HEK293 (cell line): ENCODE results near the gene IFIT5.

Experiments used
- CTCF ChIA-PET: fragments of 350-600 bp; formaldehyde crosslinking; extraction: SDS; loops from one replicate; lab custom pipeline; 2021; ENCODE audit warnings: antibody characterized with exemption; lab: Yijun Ruan, JAX
- POLR2A ChIA-PET: fragments of 300-600 bp; formaldehyde crosslinking; extraction: SDS; loops from one replicate; lab custom pipeline; 2020; ENCODE audit warnings: antibody characterized with exemption, inconsistent platforms; lab: Yijun Ruan, JAX
- H3K27ac ChIP-seq: fragments of 200-500 bp; sonication (Bioruptor generic); 2 replicates; pipeline ENCODE4 v1.5.1; 2014; ENCODE audit warnings: low read depth, low read length, control low read depth, inconsistent platforms; ENCODE audit errors: extremely low read depth
- H3K36me3 ChIP-seq, 2 experiments: fragments of 200-500 bp in 1 of 2; sonication (Bioruptor generic) in 1 of 2; 1 replicate in 1 of 2; 2 replicates in 1 of 2; pipeline ENCODE4 v1.5.1; 2014 to 2017; ENCODE audit warnings: inconsistent platforms in 2 of 2, low read length in 2 of 2; ENCODE audit not compliant: control insufficient read depth in 2 of 2, insufficient read depth in 1 of 2
- H3K4me1 ChIP-seq: fragments of 200-500 bp; sonication (Bioruptor generic); 2 replicates; pipeline ENCODE4 v1.5.1; 2014; ENCODE audit warnings: mild to moderate bottlenecking, low read length, inconsistent platforms; ENCODE audit not compliant: control insufficient read depth, insufficient read depth
- H3K4me3 ChIP-seq: 2 replicates; pipeline ENCODE4 v1.5.1; 2011; ENCODE audit warnings: low read depth, mild to moderate bottlenecking, control low read depth, low read length, moderate library complexity
- H3K9me3 ChIP-seq: fragments of 200-500 bp; sonication (Bioruptor generic); 2 replicates; pipeline ENCODE4 v1.5.1; 2014; ENCODE audit warnings: low read depth, low read length, inconsistent platforms; ENCODE audit not compliant: control insufficient read depth, insufficient read depth
- HOXA7 ChIP-seq: sonication (generic); formaldehyde crosslinking; IDR thresholded peaks from 2 replicates; pipeline ENCODE4 v1.8.1; 2022; ENCODE audit warnings: missing genetic modification reagents, borderline replicate concordance
- IKZF3 ChIP-seq: fragments of 450-650 bp; IDR thresholded peaks from 2 replicates; pipeline ENCODE4 v1.5.0; 2018; ENCODE audit warnings: missing biosample characterization, mild to moderate bottlenecking, missing genetic modification characterization, moderate library complexity
- PRDM10 ChIP-seq: fragments of 450-650 bp; formaldehyde crosslinking; IDR thresholded peaks from 2 replicates; pipeline ENCODE4 v1.5.1; 2016; ENCODE audit warnings: missing biosample characterization, missing genetic modification characterization
- SCRT1 ChIP-seq: fragments of 450-650 bp; formaldehyde crosslinking; IDR thresholded peaks from 2 replicates; pipeline ENCODE4 v1.5.1; 2016; ENCODE audit warnings: missing biosample characterization, missing genetic modification characterization, borderline replicate concordance
- ZFP3 ChIP-seq: fragments of 450-650 bp; formaldehyde crosslinking; IDR thresholded peaks from 2 replicates; pipeline ENCODE4 v1.5.1; 2016; ENCODE audit warnings: low read depth, missing biosample characterization, missing genetic modification characterization
- ZNF362 ChIP-seq: fragments of 450-650 bp; formaldehyde crosslinking; IDR thresholded peaks from 2 replicates; pipeline ENCODE4 v1.5.1; 2016; ENCODE audit warnings: missing biosample characterization, missing genetic modification characterization
- ZNF391 ChIP-seq: fragments of 450-650 bp; formaldehyde crosslinking; IDR thresholded peaks from 2 replicates; pipeline ENCODE4 v1.5.1; 2016; ENCODE audit warnings: low read depth, missing biosample characterization, missing genetic modification characterization, borderline replicate concordance
- ZNF433 ChIP-seq: fragments of 450-650 bp; formaldehyde crosslinking; IDR thresholded peaks from 2 replicates; pipeline ENCODE4 v1.5.1; 2016; ENCODE audit warnings: missing biosample characterization, missing genetic modification characterization, low read depth
- ZNF48 ChIP-seq: fragments of 450-650 bp; formaldehyde crosslinking; IDR thresholded peaks from 2 replicates; pipeline ENCODE4 v1.5.1; 2016; ENCODE audit warnings: missing biosample characterization, missing genetic modification characterization
- ZNF701 ChIP-seq: fragments of 450-650 bp; formaldehyde crosslinking; IDR thresholded peaks from 2 replicates; pipeline ENCODE4 v1.5.1; 2016; ENCODE audit warnings: missing biosample characterization, missing genetic modification characterization
- ZNF704 ChIP-seq: fragments of 450-650 bp; formaldehyde crosslinking; IDR thresholded peaks from 2 replicates; pipeline ENCODE4 v1.5.1; 2016; ENCODE audit warnings: missing biosample characterization, missing genetic modification characterization
- ZSCAN16 ChIP-seq: fragments of 450-650 bp; formaldehyde crosslinking; IDR thresholded peaks from 2 replicates; pipeline ENCODE4 v1.5.1; 2016; ENCODE audit warnings: missing biosample characterization, missing genetic modification characterization
- ZSCAN18 ChIP-seq: fragments of 450-650 bp; formaldehyde crosslinking; IDR thresholded peaks from 2 replicates; pipeline ENCODE4 v1.5.1; 2016; ENCODE audit warnings: missing biosample characterization, missing genetic modification characterization
- ZSCAN30 ChIP-seq: fragments of 450-650 bp; IDR thresholded peaks from 2 replicates; pipeline ENCODE4 v1.5.1; 2018; ENCODE audit warnings: missing biosample characterization, mild to moderate bottlenecking, missing genetic modification characterization, moderate library complexity
- TF ChIP-seq, protein P1 (sequence below): fragments of 450-650 bp; formaldehyde crosslinking; IDR thresholded peaks from 2 replicates; pipeline ENCODE4 v1.5.1; 2017; ENCODE audit warnings: missing biosample characterization, mild to moderate bottlenecking, missing genetic modification characterization, moderate library complexity
- TF ChIP-seq, protein P2 (sequence below): fragments of 450-650 bp; formaldehyde crosslinking; IDR thresholded peaks from 2 replicates; pipeline ENCODE4 v1.5.1; 2016; ENCODE audit warnings: missing biosample characterization, missing genetic modification characterization, low read depth

IFIT5 gene

GRCh38 chr10:89463846-89464537, 49.6 kb downstream of the IFIT5 start:
- Histone ChIP-seq H3K4me3 (no peak overlapping the region), H3K27ac (no peak overlapping the region), H3K36me3 (no peaks in the 10 kb centered on the region), H3K4me1 (no peaks in the 10 kb centered on the region; the same call in 1 of the 2 replicates), H3K9me3 (no peaks in the 10 kb centered on the region)
- TF ChIP-seq HOXA7 (CRISPR knock-in tag) (no peak), ZNF391 (tag by site-specific recombination) (no peak), ZNF433 (tag by site-specific recombination) (no peak), ZSCAN30 (tag by site-specific recombination) (no peak), ZFP3 (tag by site-specific recombination) (no peak), ZNF48 (tag by site-specific recombination) (no peak)
- TF ChIP-seq, protein P1, sequence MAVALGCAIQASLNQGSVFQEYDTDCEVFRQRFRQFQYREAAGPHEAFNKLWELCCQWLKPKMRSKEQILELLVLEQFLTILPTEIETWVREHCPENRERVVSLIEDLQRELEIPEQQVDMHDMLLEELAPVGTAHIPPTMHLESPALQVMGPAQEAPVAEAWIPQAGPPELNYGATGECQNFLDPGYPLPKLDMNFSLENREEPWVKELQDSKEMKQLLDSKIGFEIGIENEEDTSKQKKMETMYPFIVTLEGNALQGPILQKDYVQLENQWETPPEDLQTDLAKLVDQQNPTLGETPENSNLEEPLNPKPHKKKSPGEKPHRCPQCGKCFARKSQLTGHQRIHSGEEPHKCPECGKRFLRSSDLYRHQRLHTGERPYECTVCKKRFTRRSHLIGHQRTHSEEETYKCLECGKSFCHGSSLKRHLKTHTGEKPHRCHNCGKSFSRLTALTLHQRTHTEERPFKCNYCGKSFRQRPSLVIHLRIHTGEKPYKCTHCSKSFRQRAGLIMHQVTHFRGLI (tag by site-specific recombination), result no peak
- CTCF ChIA-PET, result interaction anchor here (0.7 to 0.8 kb wide), 2 partner anchors 52 to 94 kb away, joined by 3 to 5 read pairs; no protein-coding TSS in a partner anchor
- POLR2A ChIA-PET, result no interaction called here

DNA sequence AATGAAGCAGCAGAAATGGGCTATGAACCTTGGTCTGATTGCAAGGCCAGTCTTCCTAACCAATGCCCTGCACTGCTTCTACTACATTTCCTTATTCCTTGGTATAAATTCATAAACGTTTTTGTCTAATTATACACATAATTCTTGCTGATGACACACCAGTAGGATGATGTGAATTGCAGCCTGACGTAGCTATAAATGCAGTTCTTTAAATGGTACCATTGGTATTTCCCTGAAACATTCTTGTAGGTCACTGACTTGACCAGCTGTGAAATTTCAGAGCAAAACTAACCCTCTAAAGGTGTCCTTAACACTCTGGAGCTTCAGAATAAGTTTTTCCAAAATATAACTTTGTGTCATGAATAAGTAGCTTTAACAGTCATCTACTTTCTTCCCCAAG, 50.8 kb downstream of the IFIT5 start:
- CTCF ChIA-PET, result interaction anchor here (1.0 to 3.1 kb wide), 4 partner anchors 8 to 96 kb away, joined by 3 to 21 read pairs (median 4); no protein-coding TSS in a partner anchor
- no peak overlapping the region for H3K27ac ChIP-seq
- no peaks in the 10 kb centered on the region; the same call in 1 of the 2 replicates for H3K4me1 ChIP-seq
- H3K4me3 ChIP-seq, result no peak overlapping the region
- TF ChIP-seq SCRT1 (tag by site-specific recombination), result no peak
- TF ChIP-seq ZNF704 (tag by site-specific recombination), result no peak
- no peaks in the 10 kb centered on the region for H3K36me3 ChIP-seq
- H3K9me3 ChIP-seq, result no peaks in the 10 kb centered on the region
- POLR2A ChIA-PET, result no interaction called here

GRCh38 chr10:89466599-89467035, 52.2 kb downstream of the IFIT5 start:
- POLR2A ChIA-PET, result interaction anchor here (1.2 kb wide), 1 partner anchor 235 kb away, joined by 3 read pairs; the partner anchor contains the start of gene KIF20B
- Histone ChIP-seq H3K4me1 (no peaks in the 10 kb centered on the region; the same call in 1 of the 2 replicates), H3K9me3 (no peaks in the 10 kb centered on the region), H3K4me3 (no peak overlapping the region), H3K36me3 (no peaks in the 10 kb centered on the region), H3K27ac (no peak overlapping the region)
- CTCF ChIA-PET, result interaction anchor here (0.6 to 3.1 kb wide), 16 partner anchors 13 to 235 kb away, joined by 3 to 21 read pairs (median 4); partner anchors contain the start of gene KIF20B
- no peak for TF ChIP-seq ZSCAN18
- TF ChIP-seq ZNF391 (tag by site-specific recombination), result no peak
- TF ChIP-seq IKZF3, result no peak
- no peak for TF ChIP-seq ZSCAN16
- TF ChIP-seq PRDM10 (tag by site-specific recombination), result peak; percentile 65; the same call in 1 of the 2 replicates
- no peak for TF ChIP-seq ZNF701 (tag by site-specific recombination)
- TF ChIP-seq, protein P2, sequence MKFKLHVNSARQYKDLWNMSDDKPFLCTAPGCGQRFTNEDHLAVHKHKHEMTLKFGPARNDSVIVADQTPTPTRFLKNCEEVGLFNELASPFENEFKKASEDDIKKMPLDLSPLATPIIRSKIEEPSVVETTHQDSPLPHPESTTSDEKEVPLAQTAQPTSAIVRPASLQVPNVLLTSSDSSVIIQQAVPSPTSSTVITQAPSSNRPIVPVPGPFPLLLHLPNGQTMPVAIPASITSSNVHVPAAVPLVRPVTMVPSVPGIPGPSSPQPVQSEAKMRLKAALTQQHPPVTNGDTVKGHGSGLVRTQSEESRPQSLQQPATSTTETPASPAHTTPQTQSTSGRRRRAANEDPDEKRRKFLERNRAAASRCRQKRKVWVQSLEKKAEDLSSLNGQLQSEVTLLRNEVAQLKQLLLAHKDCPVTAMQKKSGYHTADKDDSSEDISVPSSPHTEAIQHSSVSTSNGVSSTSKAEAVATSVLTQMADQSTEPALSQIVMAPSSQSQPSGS, result no peak
- no peak for TF ChIP-seq ZNF362
